Stimulated activated CD4-positive, alpha-beta T cell treated with anti-CD3 and anti-CD28 coated beads, Interleukin-1b, Interleukin-23, amount 100 ng/mL, for 24 hours (primary cell): ENCODE measurements around the gene CMSS1.

ENCODE experiments used
- DNase-seq, 4 experiments: peaks; one replicate each; pipeline ENCODE4 v3.0.0-alpha.2; 2020; ENCODE audit warnings: low read depth in 4 of 4, low spot score in 1 of 4

CMSS1 gene

DNA sequence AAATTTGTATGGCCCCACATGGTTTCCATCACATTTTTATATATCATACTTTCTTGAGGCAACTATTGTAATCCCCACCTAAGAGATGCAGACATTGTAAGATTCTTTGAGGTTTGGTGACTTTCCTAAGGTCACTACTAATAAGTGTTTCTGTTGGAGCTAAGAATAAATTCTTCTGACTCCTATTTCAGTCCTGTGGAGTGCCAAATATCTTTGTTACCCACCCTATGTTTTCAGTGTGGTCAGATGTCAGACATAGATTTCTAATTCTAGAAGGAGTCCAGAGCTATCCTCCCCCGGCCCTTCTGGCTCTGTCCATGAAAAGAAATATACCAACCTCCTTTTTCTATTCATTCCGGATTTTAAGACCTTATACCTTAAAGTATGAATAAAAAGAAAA, 342.9 kb downstream of the CMSS1 start:
- no peak for DNase-seq

DNA sequence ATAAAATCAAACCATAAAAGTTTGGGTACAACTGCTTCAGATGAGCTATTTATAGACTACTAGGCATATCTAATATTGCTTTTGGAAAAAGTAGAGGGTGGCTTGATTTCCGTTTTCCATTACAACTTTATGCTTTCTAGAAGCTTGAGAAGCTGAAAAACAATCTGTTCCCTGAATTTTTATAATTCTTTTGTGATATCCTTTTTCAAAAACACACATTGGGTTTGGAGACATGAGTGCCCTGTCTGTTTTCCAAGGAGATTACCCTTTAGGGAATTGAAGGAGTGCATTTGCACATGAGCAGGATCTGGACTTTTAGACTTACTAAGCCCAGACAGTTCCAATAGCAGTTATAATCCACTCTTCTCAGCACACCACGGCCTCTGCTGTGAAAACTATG, 346.1 kb downstream of the CMSS1 start:
- no peak for DNase-seq

DNA sequence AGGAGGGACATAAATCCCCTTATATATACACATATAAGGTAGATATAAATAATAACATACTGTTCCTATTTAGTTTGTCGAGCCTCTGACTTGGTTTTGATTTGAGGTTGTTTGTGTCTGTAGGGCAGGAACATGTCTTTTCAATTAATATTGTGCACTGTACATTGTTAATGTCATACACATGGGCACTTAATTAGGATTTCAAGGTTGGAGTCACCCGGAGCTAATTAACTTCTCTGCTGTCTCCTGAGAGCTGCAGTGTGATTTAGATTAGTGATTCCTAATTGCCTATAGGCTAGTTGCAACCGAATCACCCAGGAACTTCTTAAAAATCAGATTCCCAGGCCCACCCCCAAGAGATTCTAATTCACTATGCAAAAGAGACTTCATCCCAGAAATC, 347.1 kb downstream of the CMSS1 start:
- DNase-seq, result no peak

DNA sequence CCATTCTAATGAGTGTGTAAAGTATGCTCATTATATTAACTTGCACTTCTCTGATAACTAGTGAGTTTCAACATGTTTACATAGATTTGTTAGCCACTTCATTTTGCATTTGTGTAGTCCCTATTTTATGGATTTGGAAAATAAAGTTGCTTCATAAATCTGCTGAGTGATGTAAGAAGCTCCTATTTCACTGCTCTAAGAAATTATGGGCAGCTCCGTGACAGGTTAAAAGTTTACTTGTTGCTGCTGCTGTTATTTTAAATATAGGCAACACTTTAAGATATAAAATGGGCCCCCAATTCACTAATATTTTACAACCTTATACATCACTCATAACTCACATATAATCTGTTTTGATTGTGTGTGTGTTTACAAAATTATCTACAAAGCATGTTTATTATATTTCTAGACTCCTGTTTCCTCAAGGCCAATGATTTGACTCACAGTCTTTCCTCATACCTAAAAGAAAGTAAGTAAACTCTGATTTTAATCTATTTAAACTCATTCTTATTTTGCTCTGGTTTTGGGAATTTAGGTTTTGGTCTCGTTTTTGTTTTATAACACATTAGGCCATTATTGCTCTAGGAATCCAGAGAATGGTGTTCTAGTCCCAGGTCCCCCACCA, 348.4 kb downstream of the CMSS1 start:
- no peak for DNase-seq

DNA sequence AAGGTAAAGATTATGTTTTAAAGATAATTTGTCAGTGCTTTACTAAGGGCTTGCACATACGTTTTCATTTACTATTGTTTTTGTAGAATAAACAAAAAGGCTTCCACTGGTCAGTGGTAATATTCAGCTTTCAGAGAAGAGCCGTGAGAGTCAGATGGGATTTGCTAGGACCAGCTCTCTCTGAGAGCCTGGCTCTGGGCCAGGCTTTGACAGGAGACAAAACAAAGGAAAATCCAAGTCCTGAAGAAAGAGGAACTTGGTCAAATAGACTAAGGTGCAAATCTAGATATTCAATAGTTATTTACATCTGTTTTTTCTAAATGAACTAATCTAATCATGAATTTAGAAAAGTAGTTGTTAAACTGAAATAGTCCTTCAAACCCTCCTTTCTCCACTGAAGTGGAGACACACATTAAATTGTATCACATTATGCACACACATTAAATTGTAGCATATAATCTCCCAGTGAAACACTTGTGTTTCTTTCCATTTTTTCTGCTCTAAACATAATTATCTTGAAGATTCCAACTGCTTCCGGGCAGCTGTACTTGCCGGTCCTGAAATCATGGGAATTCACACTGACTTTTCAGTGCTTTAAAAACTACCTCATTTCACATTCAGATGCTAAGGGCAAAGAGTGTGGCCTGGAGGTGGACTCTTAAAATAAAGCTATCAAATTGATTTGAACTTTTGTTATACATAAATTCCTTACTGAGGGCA, 351.7 kb downstream of the CMSS1 start:
- no peak for DNase-seq

DNA sequence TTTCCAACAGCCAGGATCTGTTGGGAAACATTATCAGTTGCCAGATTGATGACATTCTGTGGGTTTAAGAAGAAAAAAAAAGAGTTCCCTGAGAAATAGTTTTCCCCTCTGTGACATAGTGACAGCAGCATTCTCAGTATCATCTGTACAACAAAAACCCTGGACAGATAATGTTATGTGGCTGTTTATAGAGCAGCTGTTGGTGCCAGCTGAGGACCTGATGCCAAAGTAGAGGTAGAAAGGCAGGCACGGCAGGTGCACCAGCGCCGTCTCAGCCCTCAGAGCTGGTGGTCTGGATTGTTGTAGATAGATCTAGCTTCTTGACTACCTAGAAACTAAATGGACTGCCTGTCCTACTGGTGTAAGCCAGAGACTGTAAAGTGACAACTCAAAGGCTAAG, 352.8 kb downstream of the CMSS1 start:
- DNase-seq, result no peak

DNA sequence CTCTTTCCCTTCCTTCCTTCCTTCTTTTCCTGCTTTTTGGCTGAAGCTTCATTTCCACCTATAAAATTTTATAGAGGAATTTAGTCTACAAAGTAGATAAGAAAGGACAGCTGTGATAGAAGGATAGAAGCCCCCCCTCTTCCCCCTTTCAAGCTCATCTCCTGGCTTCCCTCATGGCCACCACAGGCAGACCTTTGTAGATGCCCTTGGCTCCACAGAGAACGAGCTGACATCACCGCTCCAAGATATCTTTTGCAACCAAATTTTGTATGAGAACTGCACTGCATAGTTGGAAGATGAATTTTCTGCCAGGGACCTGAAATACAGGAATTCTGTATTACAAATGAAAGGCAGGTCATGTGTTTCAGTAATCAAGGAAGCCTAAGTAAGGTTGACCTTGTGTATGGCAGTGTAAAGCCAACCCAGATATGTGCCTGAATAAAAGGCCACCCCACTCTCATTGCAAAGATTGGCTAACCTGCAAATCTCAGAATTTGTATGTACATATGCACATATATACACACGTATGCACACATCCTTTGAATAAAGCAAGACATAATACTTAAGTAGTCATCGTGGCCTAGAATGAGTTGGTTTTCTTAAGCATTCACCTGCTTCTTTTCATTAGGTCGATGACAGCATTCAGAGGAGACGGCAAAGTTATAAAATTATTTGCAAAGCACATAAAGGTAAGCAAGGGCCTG, 353.7 kb downstream of the CMSS1 start:
- DNase-seq, result no peak

DNA sequence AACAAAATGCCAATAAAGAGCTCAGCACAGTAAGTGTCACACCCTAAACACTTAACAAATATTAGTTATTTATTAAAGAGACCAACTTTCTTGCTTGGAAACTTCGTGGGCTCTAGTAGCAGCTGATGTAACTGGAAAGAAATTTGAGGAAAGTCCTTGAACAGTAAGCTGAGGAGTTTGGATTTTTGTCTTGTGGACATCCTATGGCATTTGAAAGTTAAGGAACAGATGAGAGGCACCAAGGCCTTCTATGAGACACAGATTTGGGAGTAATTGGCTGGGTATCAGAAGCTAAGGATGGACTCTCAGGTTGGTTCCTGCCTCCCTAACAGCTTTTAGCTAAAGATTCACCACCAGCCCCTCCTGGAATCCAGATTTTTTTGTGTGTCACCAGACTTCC, 356.3 kb downstream of the CMSS1 start:
- no peak for DNase-seq

DNA sequence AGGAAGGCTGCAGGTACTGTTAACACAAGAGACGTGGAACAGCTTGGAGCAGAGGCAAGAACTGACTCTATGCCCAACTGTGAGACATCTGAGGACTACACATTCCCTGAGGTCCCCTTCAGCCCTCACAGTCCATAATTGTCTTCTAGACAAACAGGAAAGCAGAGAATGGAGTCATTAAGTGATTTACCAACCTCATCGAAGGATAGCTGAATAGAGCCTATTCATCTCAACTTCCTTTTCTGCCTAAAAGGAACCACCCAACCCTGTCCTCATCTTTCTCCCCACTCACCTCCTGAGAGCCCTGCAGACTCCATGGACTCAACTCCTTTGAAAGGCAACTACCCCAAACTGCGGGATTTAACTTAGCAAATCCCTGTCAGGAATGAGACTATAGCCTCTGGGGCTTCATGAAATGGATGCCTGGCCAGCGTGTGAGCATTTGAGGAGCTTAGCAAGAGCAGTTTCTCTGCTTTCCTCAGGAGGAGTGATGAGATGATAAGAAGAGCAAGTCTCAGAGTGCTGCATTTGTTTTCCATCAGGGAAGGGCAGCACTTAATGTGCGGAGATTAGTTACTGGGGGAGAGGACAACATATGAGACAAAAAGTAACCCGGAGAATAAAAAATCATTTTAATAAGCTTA, 358.1 kb downstream of the CMSS1 start:
- DNase-seq, result no peak

DNA sequence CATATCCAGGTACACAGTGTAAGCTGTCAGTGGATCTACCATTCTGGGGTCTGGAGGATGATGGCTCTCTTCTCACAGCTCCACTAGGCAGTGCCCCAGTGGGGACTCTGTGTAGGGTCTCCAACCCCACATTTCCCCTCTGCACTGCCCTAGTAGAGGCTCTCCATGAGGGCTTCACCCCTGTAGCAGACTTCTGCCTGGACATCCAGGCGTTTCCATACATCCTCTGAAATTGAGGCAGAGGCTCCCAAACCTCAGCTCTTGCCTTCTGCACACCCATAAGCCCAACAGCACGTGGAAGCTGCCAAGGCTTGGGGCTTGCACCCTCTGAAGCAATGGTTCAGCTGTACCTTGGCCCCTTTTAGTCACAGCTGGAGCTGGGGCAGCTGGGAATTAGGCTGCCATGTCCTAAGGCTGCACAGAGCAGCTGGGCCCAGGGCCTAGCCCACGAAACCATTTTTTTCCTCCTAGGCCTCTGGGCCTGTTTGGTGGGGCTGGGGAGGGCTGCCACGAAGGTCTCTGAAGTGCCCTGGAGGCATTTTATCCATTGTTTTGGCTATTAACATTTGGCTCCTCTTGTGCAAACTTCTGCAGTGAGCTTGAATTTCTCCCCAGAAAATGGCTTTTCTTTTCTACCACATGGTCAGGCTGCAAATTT, 362.2 kb downstream of the CMSS1 start:
- no peak for DNase-seq

DNA sequence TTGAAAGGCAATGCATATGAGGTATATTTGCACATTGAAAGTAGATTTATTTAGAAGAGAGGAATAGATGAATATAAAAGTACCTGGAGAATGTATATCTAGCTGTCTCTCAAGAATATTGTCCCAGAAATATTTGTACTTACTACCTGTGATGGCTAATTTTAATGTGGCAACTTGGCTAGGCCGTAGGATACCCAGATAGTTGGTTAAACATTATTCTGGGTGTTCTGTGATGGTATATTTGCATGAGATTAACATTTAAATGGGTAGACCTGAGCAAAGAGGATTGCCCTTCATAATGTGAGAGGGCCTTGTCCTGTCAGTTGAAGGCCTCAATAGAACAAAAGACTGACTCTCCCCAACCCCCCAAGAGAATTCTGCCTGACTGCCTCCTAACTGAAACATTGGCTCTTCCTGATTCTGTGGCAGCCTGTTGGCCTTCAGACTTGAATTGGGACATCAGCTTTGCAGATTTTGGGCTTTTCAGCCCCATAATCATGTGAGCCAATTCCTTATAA, 366.0 kb downstream of the CMSS1 start:
- DNase-seq, result no peak

DNA sequence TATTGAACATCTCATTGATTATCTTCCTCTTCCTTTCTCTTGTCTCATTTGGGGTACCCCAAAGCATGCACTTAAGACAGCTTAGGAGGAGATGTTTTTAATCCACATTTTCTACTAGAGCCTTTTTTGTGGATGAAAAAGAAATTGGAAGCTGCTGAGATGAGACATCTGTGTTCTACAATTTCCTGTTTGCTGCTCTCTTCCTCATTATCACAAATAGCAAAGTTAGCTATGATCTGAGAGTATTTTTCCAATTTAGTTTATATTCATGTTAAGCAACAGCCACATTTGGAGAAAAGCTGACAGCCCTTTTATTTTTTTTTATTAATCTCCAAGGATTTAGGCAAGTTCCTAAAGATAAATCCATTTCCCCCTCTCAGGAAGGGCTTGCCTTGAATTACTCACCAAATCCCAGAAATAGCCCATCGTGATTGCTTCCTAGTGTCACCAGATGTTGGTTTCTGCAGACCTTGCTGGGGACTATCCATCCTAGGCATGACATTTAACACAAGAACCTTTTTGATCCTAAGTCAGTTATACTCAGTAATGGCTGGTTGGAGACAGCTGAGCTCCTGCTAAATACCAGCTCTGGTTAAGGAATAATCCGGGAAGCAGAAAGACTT, 367.4 kb downstream of the CMSS1 start:
- DNase-seq, result no peak

DNA sequence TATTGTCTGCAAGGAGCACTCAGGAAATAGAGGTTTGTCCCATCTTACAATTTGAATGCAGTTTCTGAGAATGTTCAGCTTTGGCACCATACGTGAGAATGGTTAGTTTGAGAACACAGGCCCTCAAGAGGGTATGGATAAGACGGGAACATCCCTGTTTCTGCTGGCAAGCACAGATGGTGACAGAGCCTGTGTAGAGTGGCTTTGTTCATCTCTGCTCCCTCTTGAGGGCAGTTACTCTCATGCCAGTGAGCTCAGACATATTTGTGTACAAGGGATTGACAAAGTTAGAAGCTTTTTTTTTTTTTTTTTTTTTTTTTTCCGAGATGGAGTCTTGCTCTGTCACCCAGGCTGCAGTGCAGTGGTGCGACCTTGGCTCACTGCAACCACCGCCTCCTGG, 368.2 kb downstream of the CMSS1 start:
- no peak for DNase-seq

DNA sequence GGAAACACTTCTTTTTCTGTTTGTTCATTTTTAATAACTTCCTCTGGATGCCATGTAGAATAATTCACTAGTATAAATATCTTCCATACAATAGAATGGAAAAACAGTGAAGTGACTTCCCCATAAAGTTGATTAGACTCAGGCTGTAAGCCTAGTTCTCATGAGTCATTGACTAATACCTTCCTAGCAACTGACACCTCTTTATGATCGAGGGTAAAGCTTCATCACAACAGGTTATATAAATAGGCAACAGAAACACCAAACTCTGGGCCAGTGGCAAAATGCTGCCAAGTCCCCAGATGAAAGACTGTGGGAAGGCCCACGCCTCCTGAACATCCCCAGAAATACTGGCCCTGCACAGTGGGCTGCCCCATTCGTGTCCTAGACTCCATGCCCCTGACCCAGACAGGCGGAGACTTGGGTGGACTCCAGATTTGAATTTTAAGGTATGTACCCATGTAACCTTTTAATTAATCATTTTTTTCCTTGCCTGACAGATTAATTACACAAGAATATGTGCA, 371.8 kb downstream of the CMSS1 start:
- no peak for DNase-seq

DNA sequence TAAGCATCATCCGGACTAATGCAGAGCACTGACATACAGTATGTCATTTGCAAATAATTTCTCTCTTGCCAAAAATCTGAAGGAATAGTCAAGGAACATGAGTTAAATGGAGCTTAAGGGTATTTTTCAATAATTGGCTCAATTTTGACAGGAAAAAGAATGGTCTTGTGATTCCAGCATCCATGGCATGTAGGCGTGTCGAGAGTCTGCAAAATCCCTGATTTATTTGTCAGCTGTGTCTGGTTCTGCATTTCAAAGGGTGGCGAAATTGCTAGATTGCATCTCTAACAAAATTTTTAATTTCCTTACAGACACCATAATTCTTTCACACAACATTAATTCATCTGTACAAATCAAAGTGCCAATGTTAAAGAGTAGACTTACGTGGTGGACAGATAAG, 377.7 kb downstream of the CMSS1 start:
- DNase-seq, result no peak

DNA sequence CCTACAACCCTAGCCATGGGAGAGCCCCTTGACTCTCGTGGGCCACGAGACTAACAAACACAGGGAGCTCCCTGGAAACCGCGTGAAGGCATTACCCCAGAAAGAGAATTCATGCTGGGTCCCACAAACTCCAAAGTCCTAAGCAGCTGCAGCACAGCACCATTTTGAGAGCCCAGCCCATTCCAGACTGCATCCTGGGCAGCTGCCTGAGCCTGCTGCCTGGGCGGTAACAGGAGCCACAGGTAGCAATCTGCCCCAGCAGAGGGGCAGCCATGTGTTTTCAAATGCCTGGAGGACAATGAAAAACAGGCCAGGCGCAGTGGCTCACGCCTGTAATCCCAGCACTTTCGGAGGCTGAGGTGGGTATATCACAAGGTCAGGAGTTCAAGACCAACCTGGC, 380.2 kb downstream of the CMSS1 start:
- no peak for DNase-seq

DNA sequence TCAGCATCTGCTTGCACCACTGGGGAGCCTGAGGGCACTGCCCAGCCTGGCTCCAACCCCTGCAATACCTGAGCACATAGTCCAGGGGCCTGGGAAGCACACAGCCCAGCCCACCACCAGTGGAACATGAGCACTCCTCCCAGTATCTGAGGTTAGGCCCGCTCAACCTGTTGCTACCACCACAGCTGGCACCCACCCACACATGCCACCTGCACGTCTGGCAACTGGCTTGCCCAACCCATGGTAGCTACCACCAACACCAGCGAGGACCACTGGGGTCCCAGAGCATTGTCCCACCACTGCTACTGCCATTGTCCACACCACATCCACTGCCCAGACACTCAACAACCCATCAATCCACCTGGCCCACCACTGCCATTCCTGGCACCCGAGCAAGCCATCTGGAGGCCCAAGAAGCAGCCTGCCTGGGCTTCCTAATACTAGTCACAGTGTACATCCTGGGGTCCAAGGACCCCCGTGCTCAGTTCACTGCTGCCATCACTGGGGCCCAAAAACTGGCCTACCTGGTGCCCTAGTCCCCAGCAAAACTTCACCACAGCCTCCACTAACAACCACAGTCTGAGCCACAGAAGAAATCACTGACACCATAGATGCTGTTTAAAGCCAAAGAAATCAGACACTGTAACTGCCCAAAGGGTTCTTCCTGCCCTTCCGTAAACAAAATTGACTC, 381.1 kb downstream of the CMSS1 start:
- no peak for DNase-seq

DNA sequence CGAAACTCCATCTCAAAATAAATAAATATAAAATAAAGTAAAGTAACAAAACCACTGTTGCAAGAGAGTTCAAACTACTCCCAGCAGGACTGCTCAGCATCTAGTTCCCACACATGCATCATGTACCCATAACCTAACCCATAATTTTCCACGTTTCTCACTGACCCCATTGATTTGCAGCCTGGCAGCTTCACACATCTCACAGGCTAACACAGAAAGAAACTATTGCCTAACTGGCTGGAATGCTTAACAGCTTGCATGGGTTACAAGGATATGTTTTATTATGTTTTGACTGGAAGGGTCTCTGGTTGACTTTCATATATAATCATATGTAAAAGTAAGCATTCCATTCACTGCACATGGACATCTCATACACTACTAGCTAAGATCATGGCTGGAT, 387.5 kb downstream of the CMSS1 start:
- no peak for DNase-seq

DNA sequence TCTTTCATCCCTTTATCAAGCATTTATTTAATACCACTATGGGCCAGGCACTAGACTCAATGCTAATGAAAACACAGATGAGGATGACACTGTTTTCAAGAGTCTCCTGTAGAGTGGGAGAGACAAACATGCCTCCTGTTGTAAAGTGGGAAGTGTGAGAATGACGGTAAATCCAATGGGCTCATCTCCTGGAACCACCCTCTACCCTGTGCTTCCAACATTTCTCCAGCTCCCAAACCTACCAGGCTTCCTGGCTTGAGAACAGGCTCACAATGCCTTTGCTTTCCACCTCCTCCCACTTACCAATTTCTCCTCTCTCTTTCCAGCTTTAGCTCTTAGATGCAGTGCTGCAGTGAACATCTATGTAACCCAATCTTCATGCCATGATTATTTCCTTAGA, 389.0 kb downstream of the CMSS1 start:
- DNase-seq, result no peak

DNA sequence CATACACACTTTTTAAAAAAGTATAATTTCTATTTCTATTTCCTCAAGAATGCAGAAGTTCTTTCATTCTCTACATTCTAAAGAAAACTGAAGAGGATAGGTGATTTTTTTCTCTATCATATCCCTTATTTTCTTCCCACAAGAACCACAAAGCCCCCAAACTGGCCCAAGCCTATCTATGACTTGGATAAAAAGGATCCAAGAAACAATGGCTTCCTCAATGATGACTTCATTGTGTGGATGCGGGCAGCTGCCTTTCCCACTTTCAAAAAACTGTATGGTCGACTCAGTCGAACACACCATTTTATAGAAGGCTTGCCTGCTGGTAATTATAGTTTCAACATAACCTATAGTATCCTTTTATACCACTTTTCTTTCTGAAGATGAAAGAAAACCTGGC, 390.2 kb downstream of the CMSS1 start:
- no peak for DNase-seq
